HK-2 (cell line): ENCODE measurements around the gene DPF3.

Experiments
- DNase-seq: peaks from one replicate; pipeline ENCODE4 v3.0.0-alpha.2; 2018; ENCODE audit not compliant: unreplicated experiment

The DPF3 gene

GRCh38 chr14:72715215-72715849 lies 178.6 kb downstream of the DPF3 start:
- DNase-seq: no peak

- DNase-seq: no peak
Observed at GRCh38 chr14:72714871-72715214, 179.1 kb downstream of the DPF3 start.

- DNase-seq: no peak
Observed at GRCh38 chr14:72714094-72714493, 179.8 kb downstream of the DPF3 start.

- no peak for DNase-seq
Observed at GRCh38 chr14:72711936-72712335, 182.0 kb downstream of the DPF3 start.

- DNase-seq: no peak
Observed at GRCh38 chr14:72709916-72710611, 183.8 kb downstream of the DPF3 start.

GRCh38 chr14:72708708-72709475 lies 185.0 kb downstream of the DPF3 start:
- no peak for DNase-seq

- no peak for DNase-seq
Observed at GRCh38 chr14:72708222-72708621, 185.7 kb downstream of the DPF3 start.

- no peak for DNase-seq
Observed at GRCh38 chr14:72706485-72706884, 187.4 kb downstream of the DPF3 start.

- DNase-seq: no peak
Observed at GRCh38 chr14:72704502-72704901, 189.4 kb downstream of the DPF3 start.

GRCh38 chr14:72701605-72702004 lies 192.3 kb downstream of the DPF3 start:
- DNase-seq: no peak

GRCh38 chr14:72701237-72701565 lies 192.7 kb downstream of the DPF3 start:
- no peak for DNase-seq

- no peak for DNase-seq
Observed at GRCh38 chr14:72700338-72701236, 193.3 kb downstream of the DPF3 start.

- no peak for DNase-seq
Observed at GRCh38 chr14:72699852-72700257, 194.0 kb downstream of the DPF3 start.

GRCh38 chr14:72699443-72699842 lies 194.5 kb downstream of the DPF3 start:
- no peak for DNase-seq

GRCh38 chr14:72692696-72693095 lies 201.2 kb downstream of the DPF3 start:
- DNase-seq: no peak

GRCh38 chr14:72690324-72690723 lies 203.6 kb downstream of the DPF3 start:
- DNase-seq: no peak

GRCh38 chr14:72688990-72689671 lies 204.8 kb downstream of the DPF3 start:
- DNase-seq: no peak

GRCh38 chr14:72686832-72687231 lies 207.1 kb downstream of the DPF3 start:
- no peak for DNase-seq

GRCh38 chr14:72686101-72686500 lies 207.8 kb downstream of the DPF3 start:
- no peak for DNase-seq

GRCh38 chr14:72685456-72685855 lies 208.4 kb downstream of the DPF3 start:
- no peak for DNase-seq

GRCh38 chr14:72683787-72684186 lies 210.1 kb downstream of the DPF3 start:
- DNase-seq: no peak

GRCh38 chr14:72682188-72682587 lies 211.7 kb downstream of the DPF3 start:
- DNase-seq: no peak
